HFFc6 (cell line): Measurements from ENCODE around the gene PDE6D. TPM values are rescaled to one million over a fixed set of nuclear protein-coding genes. Genes with fewer than 3 reads are reported as not detected.

ENCODE experiments used
- DNase-seq: peaks from one replicate; pipeline ENCODE4 v3.0.0-alpha.2; 2018
- H3K27ac Mint-ChIP-seq: 2 replicates; pipeline ENCODE4 v1.8.0; 2020; ENCODE audit warnings: mild to moderate bottlenecking, mixed read lengths
- H3K27me3 Mint-ChIP-seq: 2 replicates; pipeline ENCODE4 v1.8.0; 2021; ENCODE audit warnings: mild to moderate bottlenecking, moderate library complexity, mixed read lengths; ENCODE audit not compliant: insufficient read depth
- H3K36me3 Mint-ChIP-seq: 2 replicates; pipeline ENCODE4 v1.8.0; 2021; ENCODE audit warnings: low read depth, mixed read lengths
- H3K4me1 Mint-ChIP-seq: 2 replicates; pipeline ENCODE4 v1.8.0; 2020; ENCODE audit warnings: low read depth, mixed read lengths
- H3K4me3 Mint-ChIP-seq: 2 replicates; pipeline ENCODE4 v1.8.0; 2020; ENCODE audit warnings: mild to moderate bottlenecking, moderate library complexity, mixed read lengths
- H3K9me3 Mint-ChIP-seq: 2 replicates; pipeline ENCODE4 v1.8.0; 2020; ENCODE audit warnings: mild to moderate bottlenecking, mixed read lengths
- CTCF ChIP-seq: fragments of 200-600 bp; sonication (generic); IDR thresholded peaks from 2 replicates; pipeline ENCODE4 v1.5.0; 2021; ENCODE audit warnings: antibody characterized with exemption, mild to moderate bottlenecking
- total RNA-seq, 6 experiments: library from RNA; stranded (reverse); fragmentation: NEBNext Ultra II Directional; extraction: Animal tissue kit (Norgen Biotek cat#: 25700); gene quantifications; 2 replicates in 1 of 6; 3 replicates in 5 of 6; pipeline ENCODE4 v1.2.3, GENCODE V29; 2021

Gene PDE6D
- total RNA-seq, 6 experiments from 2014 or later, result 20.1 to 24.7 (median 22.4) TPM

DNA sequence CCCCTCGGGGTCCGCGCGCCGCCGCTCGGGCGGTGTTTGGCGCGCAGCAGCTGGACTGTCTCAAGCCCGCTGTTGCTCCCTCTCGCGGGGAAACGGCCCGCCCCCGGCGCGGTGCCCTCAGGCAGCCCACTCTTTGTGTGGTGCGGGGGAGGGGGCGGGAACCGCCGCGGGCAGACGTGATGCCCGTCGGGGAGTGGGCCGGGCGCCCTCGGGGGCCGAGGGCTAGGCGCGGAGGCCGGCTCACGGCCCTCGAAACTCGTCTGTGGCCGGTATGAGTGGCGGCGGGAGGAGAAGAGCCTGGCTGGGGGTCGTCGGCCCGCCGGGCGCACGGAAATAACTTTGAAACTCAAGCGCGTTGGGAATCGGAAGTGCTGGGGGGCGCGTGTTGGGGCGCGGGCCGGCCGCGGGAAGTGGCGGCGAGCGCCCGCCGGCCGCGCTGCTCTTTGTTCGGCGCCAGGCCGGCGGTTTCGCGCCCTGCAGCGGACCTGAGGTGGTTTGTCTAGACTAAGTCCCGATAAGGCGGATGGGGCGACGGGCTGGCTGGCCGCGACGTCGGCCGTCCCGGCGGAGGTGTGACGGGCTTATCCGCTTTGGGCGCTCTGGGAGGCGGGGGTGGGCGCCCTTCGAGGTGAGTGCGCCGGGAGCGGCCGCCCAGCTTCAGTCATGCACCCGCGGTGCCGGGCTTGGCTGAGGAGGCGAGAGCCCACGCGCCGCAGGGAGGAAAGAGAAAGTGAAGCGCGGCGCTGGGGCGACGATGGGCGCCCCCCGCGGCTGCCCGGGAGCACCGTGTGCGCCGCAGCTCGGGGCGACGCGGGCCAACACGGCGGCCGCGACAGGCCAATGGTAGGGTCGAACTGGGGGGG, 72.1 kb downstream of the PDE6D start:
- Mint-ChIP-seq H3K36me3 (peaks cover 29% of the 10 kb centered on the region), H3K4me1 (peaks cover 27% of the 10 kb centered on the region), H3K27me3 (peaks cover 3% of the 10 kb centered on the region; the same call in 1 of the 2 replicates), H3K9me3 (no peaks in the 10 kb centered on the region), H3K27ac (peak overlapping the region; percentile 64), H3K4me3 (peak overlapping the region; percentile 96)
- no peak for DNase-seq
- peak; percentile 40; the same call in 1 of the 2 replicates for TF ChIP-seq CTCF

DNA sequence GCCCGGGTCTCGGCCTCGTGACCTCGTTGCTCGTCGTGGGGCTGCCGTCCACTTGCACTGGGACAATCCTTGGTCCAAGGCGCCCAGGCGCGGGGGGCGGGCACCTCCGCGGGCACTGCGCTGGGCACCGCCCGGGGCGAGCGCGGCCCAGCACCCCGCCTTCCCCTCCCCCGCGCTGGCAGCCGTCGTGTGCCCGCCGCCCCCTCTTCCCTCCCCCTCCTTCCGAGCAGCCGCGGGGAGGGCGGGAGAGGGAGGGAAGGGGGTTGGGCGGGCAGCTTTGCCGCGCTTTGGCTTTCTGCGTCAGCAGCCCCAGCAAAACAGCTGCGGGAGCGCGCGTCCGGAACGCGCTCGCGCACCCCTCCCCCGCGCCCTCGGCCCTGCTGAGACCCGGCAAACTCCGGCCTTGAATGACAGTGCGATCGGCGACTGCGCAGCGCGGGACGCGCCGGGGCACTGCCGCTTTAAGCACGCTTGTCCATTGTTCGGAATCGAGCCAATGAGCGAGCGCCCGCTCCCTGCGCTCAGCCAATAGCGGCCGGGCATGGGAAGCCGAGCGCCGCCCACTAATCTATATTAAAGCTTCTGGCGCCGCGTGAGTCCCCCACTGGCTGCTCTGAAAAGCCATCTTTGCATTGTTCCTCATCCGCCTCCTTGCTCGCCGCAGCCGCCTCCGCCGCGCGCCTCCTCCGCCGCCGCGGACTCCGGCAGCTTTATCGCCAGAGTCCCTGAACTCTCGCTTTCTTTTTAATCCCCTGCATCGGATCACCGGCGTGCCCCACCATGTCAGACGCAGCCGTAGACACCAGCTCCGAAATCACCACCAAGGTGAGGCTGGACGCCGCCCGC, 72.9 kb downstream of the PDE6D start, which contains the start of gene PTMA:
Gene PTMA (plus strand): TSS at position 599 of the 846 bp plus-strand sequence. CDS start 182 bp downstream, at position 781.
- DNase-seq, result peak; percentile 99
- Mint-ChIP-seq H3K4me3 (peak within 1 kb of the TSS; percentile 96), H3K4me1 (peaks cover 18% of the 10 kb centered on the region), H3K27me3 (peaks cover 3% of the 10 kb centered on the region; the same call in 1 of the 2 replicates), H3K36me3 (peaks cover 24% of the 10 kb centered on the region), H3K27ac (peak within 1 kb of the TSS; percentile 99), H3K9me3 (no peaks in the 10 kb centered on the region)
- TF ChIP-seq CTCF, result no peak

GRCh38 chr2:231707625-231707926, 73.5 kb downstream of the PDE6D start:
- no peak for DNase-seq
- peaks cover 17% of the 10 kb centered on the region for H3K4me1 Mint-ChIP-seq
- H3K27me3 Mint-ChIP-seq, result peaks cover 3% of the 10 kb centered on the region; the same call in 1 of the 2 replicates
- TF ChIP-seq CTCF, result no peak
- H3K4me3 Mint-ChIP-seq, result peak overlapping the region; percentile 90
- H3K9me3 Mint-ChIP-seq, result no peaks in the 10 kb centered on the region
- peak overlapping the region; percentile 99 for H3K27ac Mint-ChIP-seq
- H3K36me3 Mint-ChIP-seq, result peaks cover 23% of the 10 kb centered on the region

DNA sequence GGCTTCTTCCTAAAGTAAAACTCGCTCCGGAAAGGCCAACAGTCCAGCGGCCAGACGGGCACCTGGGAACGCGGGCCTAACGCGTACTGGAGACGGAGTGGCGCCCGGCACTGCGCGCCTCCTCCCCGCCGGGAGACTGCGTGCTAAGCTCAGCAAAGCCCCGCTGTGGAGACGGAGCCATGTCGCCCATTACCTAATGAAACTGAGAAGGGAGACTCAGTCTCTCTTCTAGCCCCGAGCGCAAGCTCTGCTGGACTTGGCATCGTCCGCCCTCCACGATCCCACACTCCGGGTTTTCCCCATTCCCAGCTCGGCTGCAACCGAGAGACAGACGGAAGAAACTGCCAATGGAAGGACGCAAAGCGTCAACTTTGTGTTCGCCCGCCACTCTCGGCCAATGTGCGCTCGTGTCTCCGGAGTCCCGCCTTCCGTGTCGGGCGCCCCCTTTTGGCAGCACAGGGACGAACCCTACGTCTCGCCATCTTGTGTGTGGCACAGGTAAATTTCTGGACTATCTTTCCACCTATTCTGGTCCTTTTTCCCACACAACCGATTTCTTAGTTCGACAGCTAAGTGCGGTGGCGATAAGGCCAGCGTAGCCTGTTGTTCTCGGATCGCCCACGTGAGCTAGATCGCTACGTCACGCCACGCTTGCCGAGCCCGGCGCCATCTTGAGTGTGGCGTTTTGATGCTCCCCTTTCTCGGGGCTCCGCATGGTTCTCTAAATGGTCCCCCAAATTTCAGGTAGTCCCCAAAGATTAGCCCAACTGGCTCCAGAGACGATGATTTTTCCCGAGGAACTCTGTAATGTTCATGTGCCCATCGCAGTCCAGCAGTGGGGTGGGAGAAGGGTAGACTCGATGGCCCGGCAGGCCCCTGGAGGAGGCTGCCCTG, 74.1 kb downstream of the PDE6D start:
- DNase-seq, result peak; percentile 98
- Mint-ChIP-seq H3K4me1 (peaks cover 11% of the 10 kb centered on the region), H3K36me3 (peaks cover 17% of the 10 kb centered on the region), H3K27me3 (peaks cover 3% of the 10 kb centered on the region; the same call in 1 of the 2 replicates), H3K4me3 (peak overlapping the region; percentile 90), H3K27ac (peak overlapping the region; percentile 99), H3K9me3 (no peaks in the 10 kb centered on the region)
- TF ChIP-seq CTCF, result peak; percentile 94

GRCh38 chr2:231704017-231704416, 77.1 kb downstream of the PDE6D start:
- H3K27ac Mint-ChIP-seq, result no peak overlapping the region
- no peak overlapping the region for H3K4me3 Mint-ChIP-seq
- H3K4me1 Mint-ChIP-seq, result no peaks in the 10 kb centered on the region
- DNase-seq, result no peak
- H3K9me3 Mint-ChIP-seq, result no peaks in the 10 kb centered on the region
- H3K36me3 Mint-ChIP-seq, result peaks cover 5% of the 10 kb centered on the region; the same call in 1 of the 2 replicates
- H3K27me3 Mint-ChIP-seq, result peaks cover 6% of the 10 kb centered on the region
- no peak for TF ChIP-seq CTCF
